H9 (cell line): ENCODE measurements around the gene GIPC2. TPM values are rescaled to one million over a fixed set of nuclear protein-coding genes. Genes with fewer than 3 reads are reported as not detected.

ENCODE experiments used
- DNase-seq: peaks from one replicate; pipeline ENCODE4 v3.0.0-alpha.2; 2017
- H2AFZ ChIP-seq: one replicate; pipeline ENCODE4 v1.6.1; 2013; ENCODE audit warnings: mild to moderate bottlenecking, low read length, control low read depth, moderate library complexity
- H2AK5ac ChIP-seq: 2 replicates; pipeline ENCODE4 v1.6.1; 2013; ENCODE audit warnings: low read length, control low read depth, mixed read lengths; ENCODE audit not compliant: insufficient read length
- H2BK120ac ChIP-seq: one replicate; pipeline ENCODE4 v1.6.1; 2013; ENCODE audit warnings: low read depth, mild to moderate bottlenecking, low read length, control low read depth, inconsistent platforms; ENCODE audit not compliant: poor library complexity, severe bottlenecking
- H2BK12ac ChIP-seq: 2 replicates; pipeline ENCODE4 v1.6.1; 2013; ENCODE audit warnings: low read length, control low read depth, mixed read lengths, low read depth; ENCODE audit not compliant: insufficient read length
- H2BK15ac ChIP-seq: 2 replicates; pipeline ENCODE4 v1.6.1; 2013; ENCODE audit warnings: low read depth, low read length, control low read depth
- H2BK20ac ChIP-seq: one replicate; pipeline ENCODE4 v1.6.1; 2013; ENCODE audit warnings: low read depth, mild to moderate bottlenecking, low read length, control low read depth, inconsistent platforms; ENCODE audit not compliant: poor library complexity, severe bottlenecking
- H2BK5ac ChIP-seq: 2 replicates; pipeline ENCODE4 v1.6.1; 2013; ENCODE audit warnings: low read length, control low read depth, mixed read lengths; ENCODE audit not compliant: insufficient read length
- H3K14ac ChIP-seq: 2 replicates; pipeline ENCODE4 v1.6.1; 2013; ENCODE audit warnings: low read length, control low read depth; ENCODE audit not compliant: insufficient read depth
- H3K18ac ChIP-seq: 2 replicates; pipeline ENCODE4 v1.6.1; 2013; ENCODE audit warnings: low read depth, mild to moderate bottlenecking, mixed read lengths, low read length, control low read depth; ENCODE audit not compliant: insufficient read length
- H3K23ac ChIP-seq: 2 replicates; pipeline ENCODE4 v1.6.1; 2013; ENCODE audit warnings: low read length, control low read depth, mixed read lengths, low read depth; ENCODE audit not compliant: insufficient read length
- H3K23me2 ChIP-seq: 2 replicates; pipeline ENCODE4 v1.6.1; 2013; ENCODE audit warnings: low read depth, mild to moderate bottlenecking, mixed read lengths, low read length, control low read depth; ENCODE audit not compliant: insufficient read length, poor library complexity, severe bottlenecking
- H3K27ac ChIP-seq: 2 replicates; pipeline ENCODE4 v1.5.1; 2013; ENCODE audit warnings: low read length, control low read depth, mixed read lengths, low read depth; ENCODE audit not compliant: insufficient read length
- H3K27me3 ChIP-seq: 2 replicates; pipeline ENCODE4 v1.6.1; 2013; ENCODE audit warnings: low read length, control low read depth, inconsistent platforms; ENCODE audit not compliant: insufficient read depth
- H3K4ac ChIP-seq: 2 replicates; pipeline ENCODE4 v1.6.1; 2013; ENCODE audit warnings: low read depth, mild to moderate bottlenecking, control low read depth, inconsistent platforms, low read length, moderate library complexity
- H3K4me1 ChIP-seq: 2 replicates; pipeline ENCODE4 v1.6.1; 2013; ENCODE audit warnings: low read length, control low read depth, inconsistent platforms; ENCODE audit not compliant: insufficient read depth
- H3K4me2 ChIP-seq: 2 replicates; pipeline ENCODE4 v1.6.1; 2013; ENCODE audit warnings: low read length, control low read depth, mixed read lengths; ENCODE audit not compliant: insufficient read length, insufficient read depth
- H3K56ac ChIP-seq: 2 replicates; pipeline ENCODE4 v1.6.1; 2013; ENCODE audit warnings: low read depth, mild to moderate bottlenecking, mixed read lengths, low read length, control low read depth; ENCODE audit not compliant: insufficient read length
- H3K79me1 ChIP-seq: 2 replicates; pipeline ENCODE4 v1.6.1; 2013; ENCODE audit warnings: low read depth, mild to moderate bottlenecking, moderate library complexity, low read length, control low read depth, inconsistent platforms; ENCODE audit not compliant: insufficient read depth, poor library complexity, severe bottlenecking
- H3K79me2 ChIP-seq: 2 replicates; pipeline ENCODE4 v1.6.1; 2013; ENCODE audit warnings: low read length, control low read depth, inconsistent platforms; ENCODE audit not compliant: insufficient read depth
- H3K9ac ChIP-seq: 2 replicates; pipeline ENCODE4 v1.6.1; 2013; ENCODE audit warnings: low read length, control low read depth, mixed read lengths; ENCODE audit not compliant: insufficient read length; ENCODE audit errors: extremely low read depth
- H3K9me3 ChIP-seq: one replicate; pipeline ENCODE4 v1.6.1; 2013; ENCODE audit warnings: low read depth, low read length, inconsistent platforms; ENCODE audit not compliant: control insufficient read depth
- H3T11ph ChIP-seq: one replicate; pipeline ENCODE4 v1.6.1; 2013; ENCODE audit warnings: mild to moderate bottlenecking, low read length, control low read depth, inconsistent platforms
- H4K20me1 ChIP-seq: one replicate; pipeline ENCODE4 v1.6.1; 2013; ENCODE audit not compliant: control insufficient read depth, insufficient read length, insufficient read depth
- H4K5ac ChIP-seq: 2 replicates; pipeline ENCODE4 v1.6.1; 2013; ENCODE audit warnings: low read depth, mild to moderate bottlenecking, mixed read lengths, low read length, control low read depth; ENCODE audit not compliant: insufficient read length
- H4K8ac ChIP-seq: replicated peaks from 2 replicates; pipeline ENCODE4 v1.6.1; 2013; ENCODE audit warnings: low read length, control low read depth, mixed read lengths, low read depth; ENCODE audit not compliant: insufficient read length
- H4K91ac ChIP-seq: 2 replicates; pipeline ENCODE4 v1.6.1; 2013; ENCODE audit warnings: low read depth, mild to moderate bottlenecking, moderate library complexity, mixed read lengths, low read length, control low read depth; ENCODE audit not compliant: insufficient read length
- H3K27ac Mint-ChIP-seq, 3 experiments: 2 replicates in 2 of 3; 3 replicates in 1 of 3; pipeline ENCODE4 v1.8.0; 2020 to 2021; ENCODE audit warnings: mixed read lengths in 3 of 3, mild to moderate bottlenecking in 1 of 3, moderate library complexity in 1 of 3
- H3K27me3 Mint-ChIP-seq: 2 replicates; pipeline ENCODE4 v1.8.0; 2021; ENCODE audit warnings: low read depth, mild to moderate bottlenecking, moderate library complexity, mixed read lengths
- H3K36me3 Mint-ChIP-seq, 3 experiments: 2 replicates in 2 of 3; 3 replicates in 1 of 3; pipeline ENCODE4 v1.8.0; 2020 to 2021; ENCODE audit warnings: low read depth in 3 of 3, mixed read lengths in 3 of 3; ENCODE audit not compliant: insufficient read depth in 1 of 3
- H3K4me1 Mint-ChIP-seq, 2 experiments: 2 replicates each; pipeline ENCODE4 v1.8.0; 2020; ENCODE audit warnings: mixed read lengths in 2 of 2
- H3K4me3 Mint-ChIP-seq, 2 experiments: 2 replicates in 1 of 2; 3 replicates in 1 of 2; pipeline ENCODE4 v1.8.0; 2020 to 2021; ENCODE audit warnings: mild to moderate bottlenecking in 2 of 2, mixed read lengths in 2 of 2, moderate library complexity in 1 of 2
- H3K9me3 Mint-ChIP-seq, 2 experiments: 2 replicates in 1 of 2; 3 replicates in 1 of 2; pipeline ENCODE4 v1.8.0; 2020; ENCODE audit warnings: mild to moderate bottlenecking in 2 of 2, mixed read lengths in 2 of 2, moderate library complexity in 1 of 2
- CTCF ChIP-seq: fragments of 200-600 bp; sonication (generic); conservative IDR thresholded peaks from 3 replicates; pipeline ENCODE4 v1.8.0; 2021; ENCODE audit warnings: antibody characterized with exemption, mild to moderate bottlenecking
- WGBS: extraction: QIAGEN DNeasy Blood & Tissue Kit; methylation state at CpG from one replicate; pipeline ENCODE4 v1.1.7; 2013; ENCODE audit warnings: missing lambda C conversion rate, low lambda C conversion rate, mixed read lengths; ENCODE audit not compliant: insufficient read length; ENCODE audit errors: extremely low coverage; 5-methylcytosine and 5-hydroxymethylcytosine counted together
- total RNA-seq: library from RNA; stranded (reverse); gene quantifications from 2 replicates; pipeline ENCODE4 v1.2.1, GENCODE V29; 2021

Gene GIPC2
- total RNA-seq, 1 experiment from 2014 or later, result 0.85 TPM

GRCh38 chr1:78071696-78072095 is 25.9 kb downstream of the GIPC2 start:
- no peak overlapping the region for H3T11ph ChIP-seq
- no peak overlapping the region; a peak in 1 of 7 replicates for H3K27ac Mint-ChIP-seq
- H3K4me2 ChIP-seq, result no peak overlapping the region
- no peaks in the 10 kb centered on the region for H3K4me1 ChIP-seq
- H3K9me3 ChIP-seq, result no peaks in the 10 kb centered on the region
- no peak overlapping the region for H2BK20ac ChIP-seq
- H4K5ac ChIP-seq, result no peak overlapping the region
- H3K79me2 ChIP-seq, result no peaks in the 10 kb centered on the region
- no peak overlapping the region for H3K4me3 Mint-ChIP-seq
- H3K23me2 ChIP-seq, result no peaks in the 10 kb centered on the region
- H3K36me3 Mint-ChIP-seq, result 0 out of 7 replicates have a peak, but pooled peaks cover 0 to 4% (median 0%) of the 10 kb centered on the region in 3 experiments
- H3K56ac ChIP-seq, result no peak overlapping the region
- no CpG with 5 or more reads among the region's 5 CpGs for WGBS
- H4K91ac ChIP-seq, result no peak overlapping the region
- H3K4me1 Mint-ChIP-seq, result no peaks in the 10 kb centered on the region
- no peak overlapping the region for H2AK5ac ChIP-seq
- H3K9me3 Mint-ChIP-seq, result no peaks in the 10 kb centered on the region
- no peak overlapping the region for H2BK120ac ChIP-seq
- H3K18ac ChIP-seq, result no peak overlapping the region
- no peaks in the 10 kb centered on the region for H3K27me3 ChIP-seq
- no peak overlapping the region for H2BK5ac ChIP-seq
- no peak overlapping the region for H2BK12ac ChIP-seq
- H2BK15ac ChIP-seq, result no peak overlapping the region
- H3K79me1 ChIP-seq, result no peaks in the 10 kb centered on the region
- no peak overlapping the region for H3K14ac ChIP-seq
- H3K27ac ChIP-seq, result no peak overlapping the region
- no peak overlapping the region for H3K4ac ChIP-seq
- H3K27me3 Mint-ChIP-seq, result peaks cover 4% of the 10 kb centered on the region
- no peak for TF ChIP-seq CTCF
- H2AFZ ChIP-seq, result no peak overlapping the region
- H3K23ac ChIP-seq, result no peak overlapping the region
- no peak overlapping the region for H3K9ac ChIP-seq
- no peaks in the 10 kb centered on the region for H4K20me1 ChIP-seq
- DNase-seq, result no peak
- no peak overlapping the region for H4K8ac ChIP-seq
